HG02610 (cell line): ENCODE measurements around the gene RAX2.

ENCODE experiments used
- ATAC-seq: cut with Tn5 transposase; IDR thresholded peaks from one replicate; pipeline ENCODE4 v1.9.1; 2021; ENCODE audit warnings: mild to moderate bottlenecking, moderate library complexity; ENCODE audit not compliant: unreplicated experiment

RAX2 gene

GRCh38 chr19:3733549-3734309 is 38.3 kb downstream of the RAX2 start:
- ATAC-seq, result no peak

- ATAC-seq, result no peak
These were observed 39.9 kb downstream of the RAX2 start for GRCh38 chr19:3732108-3732507.

GRCh38 chr19:3730457-3730958 is 41.5 kb downstream of the RAX2 start:
- no peak for ATAC-seq

- ATAC-seq, result no peak
These were observed 46.3 kb downstream of the RAX2 start for GRCh38 chr19:3725640-3726310.

- no peak for ATAC-seq
These were observed 46.9 kb downstream of the RAX2 start for GRCh38 chr19:3725121-3725520.

GRCh38 chr19:3723883-3724282 is 48.1 kb downstream of the RAX2 start:
- no peak for ATAC-seq

GRCh38 chr19:3723110-3723488 is 48.9 kb downstream of the RAX2 start:
- no peak for ATAC-seq

GRCh38 chr19:3722443-3723109 is 49.5 kb downstream of the RAX2 start:
- no peak for ATAC-seq

- no peak for ATAC-seq
These were observed 50.1 kb downstream of the RAX2 start for GRCh38 chr19:3721887-3722442.

GRCh38 chr19:3721131-3721886 is 50.7 kb downstream of the RAX2 start:
- ATAC-seq, result no peak

- ATAC-seq, result no peak
These were observed 51.6 kb downstream of the RAX2 start for GRCh38 chr19:3720349-3720917.

- no peak for ATAC-seq
These were observed 52.2 kb downstream of the RAX2 start for GRCh38 chr19:3719868-3720267.
